HG02588 (cell line): ENCODE results near the gene BICRAL.

Source experiments
- ATAC-seq: cut with Tn5 transposase; IDR thresholded peaks from one replicate; pipeline ENCODE4 v1.9.1; 2021; ENCODE audit warnings: mild to moderate bottlenecking, moderate library complexity; ENCODE audit not compliant: unreplicated experiment

BICRAL gene

GRCh38 chr6:42764911-42765648, 16.8 kb upstream of the BICRAL start:
- ATAC-seq = no peak

GRCh38 chr6:42766163-42766670, 15.6 kb upstream of the BICRAL start:
- ATAC-seq = no peak

- no peak for ATAC-seq
Measured at GRCh38 chr6:42769051-42769450, 12.8 kb upstream of the BICRAL start.

- no peak for ATAC-seq
Measured at GRCh38 chr6:42769836-42770235, 12.0 kb upstream of the BICRAL start.

GRCh38 chr6:42771741-42772100, 10.1 kb upstream of the BICRAL start:
- no peak for ATAC-seq

- no peak for ATAC-seq
Measured at GRCh38 chr6:42774201-42774600, 7.7 kb upstream of the BICRAL start.

GRCh38 chr6:42774821-42775487, 6.9 kb upstream of the BICRAL start:
- peak; percentile 37 for ATAC-seq

- ATAC-seq = no peak
Measured at GRCh38 chr6:42777126-42777822, 4.6 kb upstream of the BICRAL start.

GRCh38 chr6:42778122-42778521, 3.7 kb upstream of the BICRAL start:
- no peak for ATAC-seq

GRCh38 chr6:42779521-42779920, 2.3 kb upstream of the BICRAL start:
- no peak for ATAC-seq

- no peak for ATAC-seq
Measured at GRCh38 chr6:42781546-42781795, 381 bp upstream of the BICRAL start.

GRCh38 chr6:42782689-42783176, 881 bp downstream of the BICRAL start:
- ATAC-seq = peak; percentile 19

GRCh38 chr6:42783177-42783875, 1.5 kb downstream of the BICRAL start:
- ATAC-seq = peak; percentile 52

GRCh38 chr6:42783876-42784642, 2.2 kb downstream of the BICRAL start:
- ATAC-seq = no peak

- no peak for ATAC-seq
Measured at GRCh38 chr6:42784717-42785498, 3.1 kb downstream of the BICRAL start.

- no peak for ATAC-seq
Measured at GRCh38 chr6:42786525-42786985, 4.7 kb downstream of the BICRAL start.

- ATAC-seq = no peak
Measured at GRCh38 chr6:42787063-42787472, 5.2 kb downstream of the BICRAL start.

GRCh38 chr6:42788671-42789070, 6.8 kb downstream of the BICRAL start:
- no peak for ATAC-seq

- ATAC-seq = no peak
Measured at GRCh38 chr6:42790549-42791181, 8.8 kb downstream of the BICRAL start.
